ENCODE measurements around the gene ADCY2. TPM values are rescaled to one million over a fixed set of nuclear protein-coding genes. Genes with fewer than 3 reads are reported as not detected.

ADCY2 gene
- total RNA-seq, 1 donor from 2014 or later: not detected

GRCh38 chr5:7779019-7780005 lies 383.4 kb downstream of the ADCY2 start:
- no peak for DNase-seq (ENCODE audit: low read depth in 2 of 2)

GRCh38 chr5:7781899-7782298 lies 386.0 kb downstream of the ADCY2 start:
- no peak for DNase-seq (ENCODE audit: low read depth in 2 of 2)

GRCh38 chr5:7784683-7785380 lies 388.9 kb downstream of the ADCY2 start:
- no peak for DNase-seq (ENCODE audit: low read depth in 2 of 2)

- no peak for DNase-seq (ENCODE audit: low read depth in 2 of 2)
Observed at GRCh38 chr5:7787770-7788169, 391.8 kb downstream of the ADCY2 start.

- no peak for DNase-seq (ENCODE audit: low read depth in 2 of 2)
Observed at GRCh38 chr5:7789567-7789966, 393.6 kb downstream of the ADCY2 start.

GRCh38 chr5:7793895-7794294 lies 398.0 kb downstream of the ADCY2 start:
- no peak for DNase-seq (ENCODE audit: low read depth in 2 of 2)

- DNase-seq (ENCODE audit: low read depth in 2 of 2): no peak
Observed at GRCh38 chr5:7794311-7794710, 398.4 kb downstream of the ADCY2 start.

GRCh38 chr5:7794823-7795222 lies 398.9 kb downstream of the ADCY2 start:
- DNase-seq (ENCODE audit: low read depth in 2 of 2): no peak

- DNase-seq (ENCODE audit: low read depth in 2 of 2): no peak
Observed at GRCh38 chr5:7795306-7795705, 399.4 kb downstream of the ADCY2 start.

GRCh38 chr5:7801891-7802614 lies 406.1 kb downstream of the ADCY2 start:
- DNase-seq (ENCODE audit: low read depth in 2 of 2): no peak

- DNase-seq (ENCODE audit: low read depth in 2 of 2): no peak
Observed at GRCh38 chr5:7802855-7803254, 406.9 kb downstream of the ADCY2 start.

- no peak for DNase-seq (ENCODE audit: low read depth in 2 of 2)
Observed at GRCh38 chr5:7803937-7804336, 408.0 kb downstream of the ADCY2 start.

- DNase-seq (ENCODE audit: low read depth in 2 of 2): peak; percentile 20 to 23
Observed at GRCh38 chr5:7805379-7805778, 409.4 kb downstream of the ADCY2 start.

- no peak for DNase-seq (ENCODE audit: low read depth in 2 of 2)
Observed at GRCh38 chr5:7808998-7809397, 413.1 kb downstream of the ADCY2 start.

- no peak for DNase-seq (ENCODE audit: low read depth in 2 of 2)
Observed at GRCh38 chr5:7811715-7812114, 415.8 kb downstream of the ADCY2 start.

- no peak for DNase-seq (ENCODE audit: low read depth in 2 of 2)
Observed at GRCh38 chr5:7813007-7813406, 417.1 kb downstream of the ADCY2 start.

- DNase-seq (ENCODE audit: low read depth in 2 of 2): no peak
Observed at GRCh38 chr5:7813576-7813975, 417.6 kb downstream of the ADCY2 start.

- DNase-seq (ENCODE audit: low read depth in 2 of 2): no peak
Observed at GRCh38 chr5:7814816-7815215, 418.9 kb downstream of the ADCY2 start.

GRCh38 chr5:7815892-7816534 lies 420.1 kb downstream of the ADCY2 start:
- DNase-seq (ENCODE audit: low read depth in 2 of 2): peak; percentile 53 to 71

- DNase-seq (ENCODE audit: low read depth in 2 of 2): no peak
Observed at GRCh38 chr5:7816535-7816901, 420.6 kb downstream of the ADCY2 start.

GRCh38 chr5:7822449-7822848 lies 426.5 kb downstream of the ADCY2 start:
- no peak for DNase-seq (ENCODE audit: low read depth in 2 of 2)

- no peak for DNase-seq (ENCODE audit: low read depth in 2 of 2)
Observed at GRCh38 chr5:7823594-7823993, 427.7 kb downstream of the ADCY2 start.

All from lung microvascular endothelial cell (primary cell).